Natural killer cell (primary cell): ENCODE results near the gene TRANK1. TPM values are rescaled to one million over a fixed set of nuclear protein-coding genes. Genes with fewer than 3 reads are reported as not detected.

Experiments
- ATAC-seq, 3 donors: fragments of 150-1000 bp in 2 of 3; fragments of 200-7000 bp in 1 of 3; cut with Tn5 transposase; 1 replicate in 1 of 3; 2 replicates in 2 of 3; pipeline ENCODE4 v1.10.0; 2021; ENCODE audit warnings: mild to moderate bottlenecking in 2 of 3, moderate library complexity in 2 of 3
- DNase-seq, 2 donors: peaks; one replicate each; pipeline versions ENCODE4 v3.0.0 to v3.0.0-alpha.2; 2013 to 2021; ENCODE audit warnings: mixed read lengths in 1 of 2
- H3K27ac ChIP-seq: one replicate; pipeline ENCODE4 v1.5.1; 2013; ENCODE audit warnings: mild to moderate bottlenecking, low read length
- H3K27me3 ChIP-seq: one replicate; pipeline ENCODE4 v1.6.1; 2013; ENCODE audit warnings: low read length; ENCODE audit not compliant: control insufficient read depth, insufficient read depth
- H3K36me3 ChIP-seq: one replicate; pipeline ENCODE4 v1.6.1; 2013; ENCODE audit warnings: low read length; ENCODE audit not compliant: control insufficient read depth, insufficient read depth
- H3K4me1 ChIP-seq: one replicate; pipeline ENCODE4 v1.6.1; 2013; ENCODE audit warnings: low read length; ENCODE audit not compliant: control insufficient read depth, insufficient read depth
- H3K4me3 ChIP-seq: one replicate; pipeline ENCODE4 v1.5.1; 2013; ENCODE audit warnings: low read length
- H3K9me3 ChIP-seq: one replicate; pipeline ENCODE4 v1.6.1; 2013; ENCODE audit warnings: low read length; ENCODE audit not compliant: control insufficient read depth, insufficient read depth
- H3K27ac Mint-ChIP-seq, 2 donors: one replicate each; pipeline ENCODE4 v1.8.0; 2022; ENCODE audit warnings: mild to moderate bottlenecking in 2 of 2, mixed read lengths in 2 of 2, moderate library complexity in 1 of 2
- H3K27me3 Mint-ChIP-seq, 2 donors: one replicate each; pipeline ENCODE4 v1.8.0; 2022; ENCODE audit warnings: low read depth in 2 of 2, mixed read lengths in 2 of 2
- H3K36me3 Mint-ChIP-seq: one replicate; pipeline ENCODE4 v1.8.0; 2022; ENCODE audit warnings: mixed read lengths
- H3K4me1 Mint-ChIP-seq, 2 donors: one replicate each; pipeline ENCODE4 v1.8.0; 2022; ENCODE audit warnings: mixed read lengths in 2 of 2
- H3K4me3 Mint-ChIP-seq: one replicate; pipeline ENCODE4 v1.8.0; 2022; ENCODE audit warnings: mild to moderate bottlenecking, moderate library complexity, mixed read lengths
- H3K9me3 Mint-ChIP-seq, 2 donors: one replicate each; pipeline ENCODE4 v1.8.0; 2022; ENCODE audit warnings: mixed read lengths in 2 of 2
- CTCF ChIP-seq: fragments of 200-600 bp; IDR thresholded peaks from one replicate; pipeline ENCODE4 v1.8.0; 2022; ENCODE audit warnings: antibody characterized with exemption
- WGBS: methylation state at CpG from one replicate; pipeline ENCODE4 v1.1.7; 2013; ENCODE audit warnings: missing lambda C conversion rate; ENCODE audit not compliant: insufficient coverage; 5-methylcytosine and 5-hydroxymethylcytosine counted together
- intact Hi-C: fragments of 100-400 bp; cut with micrococcal nuclease; formaldehyde crosslinking; loops from one replicate; pipeline ENCODE4 v1.14.2; 2022
- total RNA-seq, 4 donors: library from RNA; stranded (reverse); fragments of 120-200 nt in 1 of 4; gene quantifications; one replicate each; pipeline versions ENCODE4 v1.2.3 to v1.2.4, GENCODE V29; 2013 to 2022

TRANK1 gene
- total RNA-seq, 3 donors from 2014 or later (not counting 1 experiment from before 2014, with no cell fraction given) = 105 to 158 (median 139) TPM

GRCh38 chr3:36989005-36989404 is 44.2 kb upstream of the TRANK1 start:
- Mint-ChIP-seq H3K4me3 (peak overlapping the region; percentile 51), H3K27ac (peak overlapping the region in 1 of 2 donors; percentile 29), H3K9me3 (no peaks in the 10 kb centered on the region), H3K36me3 (peaks cover 16% of the 10 kb centered on the region), H3K4me1 (peaks cover 24 to 31% of the 10 kb centered on the region in 2 donors), H3K27me3 (no peaks in the 10 kb centered on the region)
- ATAC-seq = no peak
- H3K9me3 ChIP-seq = no peaks in the 10 kb centered on the region
- no peak for DNase-seq
- H3K4me1 ChIP-seq = peaks cover 17% of the 10 kb centered on the region
- peaks cover 44% of the 10 kb centered on the region for H3K36me3 ChIP-seq
- no peak overlapping the region for H3K4me3 ChIP-seq
- intact Hi-C loops = no loop called here
- H3K27ac ChIP-seq = no peak overlapping the region
- H3K27me3 ChIP-seq = no peaks in the 10 kb centered on the region
- no peak for TF ChIP-seq CTCF
- WGBS = 40% methylated on average over 1 of the region's 3 CpGs

DNA sequence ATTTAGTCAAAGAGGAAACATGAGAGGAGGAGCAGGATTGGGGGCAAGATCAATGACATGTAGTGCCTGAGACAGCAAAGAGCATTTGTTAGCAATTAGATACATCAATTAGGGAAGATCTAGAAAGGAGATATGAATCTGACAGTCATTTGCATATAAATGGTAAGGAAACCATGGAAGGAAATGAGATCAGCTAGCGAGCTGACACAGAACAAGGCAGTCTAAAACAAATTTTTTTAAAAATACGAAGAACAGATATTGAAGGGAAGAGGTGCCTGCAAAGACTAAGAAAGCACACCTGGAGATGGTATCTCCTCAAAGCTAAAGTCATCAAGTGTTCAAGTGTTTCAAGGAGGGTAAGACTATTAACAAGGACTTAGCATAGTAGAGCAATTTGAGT is 43.5 kb upstream of the TRANK1 start:
- Mint-ChIP-seq H3K4me3 (peak overlapping the region; percentile 2), H3K4me1 (peaks cover 24 to 31% of the 10 kb centered on the region in 2 donors), H3K9me3 (no peaks in the 10 kb centered on the region), H3K27ac (peak overlapping the region; percentile 12 to 29), H3K36me3 (peaks cover 16% of the 10 kb centered on the region), H3K27me3 (no peaks in the 10 kb centered on the region)
- H3K4me1 ChIP-seq = peaks cover 17% of the 10 kb centered on the region
- peaks cover 50% of the 10 kb centered on the region for H3K36me3 ChIP-seq
- no peak overlapping the region for H3K4me3 ChIP-seq
- TF ChIP-seq CTCF = no peak
- WGBS = 36% methylated on average over 2 of the region's 2 CpGs
- ATAC-seq (no peak), DNase-seq (peak in 1 of 2 donors; percentile 48)
- no peaks in the 10 kb centered on the region for H3K27me3 ChIP-seq
- peak overlapping the region; percentile 4 for H3K27ac ChIP-seq
- intact Hi-C loops = no loop called here
- H3K9me3 ChIP-seq = no peaks in the 10 kb centered on the region

- Mint-ChIP-seq H3K4me1 (peaks cover 0 to 4% of the 10 kb centered on the region in 2 donors), H3K4me3 (no peak overlapping the region), H3K36me3 (peaks cover 22% of the 10 kb centered on the region), H3K27ac (no peak overlapping the region), H3K27me3 (no peaks in the 10 kb centered on the region), H3K9me3 (peaks cover 4 to 8% of the 10 kb centered on the region in 2 donors)
- intact Hi-C loops = no loop called here
- ATAC-seq (no peak), DNase-seq (no peak)
- peaks cover 3% of the 10 kb centered on the region for H3K9me3 ChIP-seq
- WGBS = 95% methylated on average over 4 of the region's 4 CpGs
- no peaks in the 10 kb centered on the region for H3K4me1 ChIP-seq
- H3K27ac ChIP-seq = no peak overlapping the region
- no peak overlapping the region for H3K4me3 ChIP-seq
- peaks cover 38% of the 10 kb centered on the region for H3K36me3 ChIP-seq
- TF ChIP-seq CTCF = no peak
- no peaks in the 10 kb centered on the region for H3K27me3 ChIP-seq
These were observed 36.2 kb upstream of the TRANK1 start for GRCh38 chr3:36981006-36981405.

- no peaks in the 10 kb centered on the region for H3K27me3 Mint-ChIP-seq
- ATAC-seq (no peak), DNase-seq (no peak)
- no peak overlapping the region for H3K4me3 Mint-ChIP-seq
- H3K36me3 ChIP-seq = no peaks in the 10 kb centered on the region
- no CpG with 5 or more reads among the region's 1 CpG for WGBS
- H3K9me3 Mint-ChIP-seq = peaks cover 0 to 4% of the 10 kb centered on the region in 2 donors
- intact Hi-C loops = no loop called here
- peaks cover 7 to 16% of the 10 kb centered on the region in 2 donors for H3K4me1 Mint-ChIP-seq
- TF ChIP-seq CTCF = no peak
- H3K27me3 ChIP-seq = no peaks in the 10 kb centered on the region
- no peaks in the 10 kb centered on the region for H3K9me3 ChIP-seq
- no peaks in the 10 kb centered on the region for H3K36me3 Mint-ChIP-seq
- no peak overlapping the region for H3K27ac Mint-ChIP-seq
- no peak overlapping the region for H3K4me3 ChIP-seq
- H3K27ac ChIP-seq = no peak overlapping the region
- H3K4me1 ChIP-seq = peaks cover 3% of the 10 kb centered on the region
These were observed 28.3 kb upstream of the TRANK1 start for GRCh38 chr3:36973139-36973538.
